ENCODE measurements around the gene GLG1.
A peak's percentile ranks its signal among the peaks of the same experiment; 100 is the strongest.

GLG1 gene

DNA sequence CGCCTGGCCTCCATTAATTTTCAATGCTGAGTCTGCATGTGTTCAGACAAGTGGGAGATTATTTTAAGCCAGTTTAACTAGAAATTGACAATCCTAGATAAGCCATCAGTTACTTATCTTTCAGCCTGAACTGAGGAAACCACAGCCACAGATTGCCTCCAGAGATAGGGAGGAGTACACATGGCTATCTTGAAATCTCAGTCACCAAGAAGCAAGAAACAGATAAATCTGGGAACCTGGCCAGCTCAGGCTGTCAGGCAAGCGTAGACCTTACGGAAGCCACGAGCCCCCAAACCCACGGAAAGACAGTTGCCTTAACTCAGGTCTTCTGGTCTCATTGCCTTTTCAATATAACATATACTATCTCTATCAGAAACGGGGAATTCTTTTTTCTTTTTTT is 2.0 kb upstream of the GLG1 start:
- no peak for DNase-seq (ENCODE audit: low read depth)

DNA sequence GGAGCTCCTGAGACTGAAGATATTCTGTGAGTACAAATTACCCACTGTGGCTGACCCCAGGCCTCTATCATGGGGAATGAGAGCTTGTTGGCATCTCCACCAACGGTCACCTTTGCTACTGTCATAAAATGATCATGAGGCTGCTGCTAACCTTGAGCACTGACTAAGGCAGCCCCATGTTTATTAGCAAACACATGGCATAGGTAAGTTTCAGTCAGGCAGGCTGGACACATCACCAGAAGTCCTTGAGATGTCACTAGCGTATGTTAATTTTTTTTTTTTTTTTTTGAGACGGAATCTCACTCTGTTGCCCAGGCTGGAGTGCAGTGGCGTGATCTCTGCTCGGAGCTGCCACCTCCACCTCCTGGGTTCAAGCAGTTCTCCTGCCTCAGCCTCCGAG is 1.5 kb upstream of the GLG1 start:
- no peak for DNase-seq (ENCODE audit: low read depth)

DNA sequence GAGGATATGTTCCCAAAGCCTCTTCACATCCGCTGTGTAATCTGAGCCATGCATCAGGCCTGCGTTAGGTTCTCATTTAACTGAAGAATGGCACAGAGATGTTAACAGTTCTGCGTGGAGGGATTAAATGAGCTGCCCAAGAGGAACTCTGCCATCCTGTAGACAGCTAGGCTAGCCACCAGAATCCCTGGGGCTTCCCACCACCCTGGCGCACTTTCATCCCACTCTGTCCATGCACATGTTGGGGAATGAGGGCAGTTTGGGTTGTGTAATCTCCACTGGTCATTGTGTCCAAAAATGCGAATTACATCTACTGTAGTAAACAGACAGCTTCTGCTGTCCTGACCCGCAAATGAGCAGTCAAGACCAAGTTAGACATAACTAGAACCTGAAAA is 1.0 kb upstream of the GLG1 start:
- peak; percentile 53 for DNase-seq (ENCODE audit: low read depth)

DNA sequence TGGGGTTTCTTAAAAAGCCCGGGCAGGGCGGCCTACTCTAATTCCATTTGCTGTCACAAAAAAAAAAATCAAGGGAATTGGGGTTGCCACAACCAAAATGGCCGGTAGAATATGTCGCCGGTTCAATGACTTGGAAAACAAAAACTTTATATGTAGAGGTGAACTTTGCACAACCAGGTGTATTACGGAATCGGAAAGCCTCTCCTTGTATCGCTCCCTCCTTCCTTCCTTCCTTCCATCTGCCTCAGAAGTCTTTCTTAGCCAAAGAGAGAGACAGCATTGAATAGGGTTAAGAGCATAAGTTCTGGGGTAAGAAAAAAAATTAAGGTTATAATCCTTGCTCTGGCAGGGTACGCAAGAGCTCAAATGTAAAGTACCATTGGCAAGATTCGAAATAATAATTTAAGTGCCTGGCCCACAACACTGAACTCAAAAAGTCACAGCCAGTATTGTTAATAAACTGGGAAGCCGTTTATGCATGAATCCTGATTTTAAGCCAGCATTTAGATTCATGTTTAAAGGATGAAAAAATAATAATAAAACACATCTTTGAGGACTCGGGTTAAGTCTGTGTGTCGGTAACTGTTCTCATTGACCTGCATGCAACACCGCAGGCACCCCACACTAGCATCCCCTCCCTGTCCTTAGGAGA is 522 bp upstream of the GLG1 start:
- no peak for DNase-seq (ENCODE audit: low read depth)

DNA sequence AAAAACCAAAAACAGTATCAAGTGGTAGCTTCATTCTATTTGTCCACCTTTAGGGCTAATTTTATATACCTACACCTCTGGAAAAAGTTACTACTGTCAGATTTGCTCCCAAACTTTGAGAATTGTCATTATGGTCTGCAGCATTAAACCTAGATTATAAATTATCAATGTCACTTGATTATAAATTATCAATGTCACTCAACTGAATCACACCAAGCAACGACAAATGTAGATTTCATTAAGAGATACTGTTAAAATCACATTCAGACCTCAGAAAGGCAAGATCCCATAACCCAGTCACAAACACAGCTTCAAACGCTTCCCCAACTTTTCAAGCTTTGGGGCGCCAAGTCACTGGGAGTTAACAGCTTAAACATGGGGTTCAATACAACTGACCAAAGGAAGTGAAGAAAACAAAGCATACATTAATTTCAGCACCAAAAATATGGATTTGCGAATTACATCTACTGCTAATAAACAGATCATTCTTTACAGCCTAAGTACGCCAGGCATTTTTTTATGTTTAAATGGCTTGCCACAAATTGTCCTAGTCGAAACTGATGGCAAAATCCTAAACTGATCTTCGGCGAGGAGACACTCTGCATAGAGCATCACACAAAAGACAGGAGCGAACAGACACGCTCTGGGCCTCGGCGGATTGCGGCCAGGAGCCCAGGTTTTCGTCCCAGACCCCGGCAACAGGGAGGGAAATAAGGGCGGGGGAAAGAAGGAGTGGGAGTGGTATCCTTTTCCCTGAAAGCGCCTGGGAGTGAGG is 981 bp downstream of the GLG1 start:
- DNase-seq (ENCODE audit: low read depth) = peak; percentile 53

DNA sequence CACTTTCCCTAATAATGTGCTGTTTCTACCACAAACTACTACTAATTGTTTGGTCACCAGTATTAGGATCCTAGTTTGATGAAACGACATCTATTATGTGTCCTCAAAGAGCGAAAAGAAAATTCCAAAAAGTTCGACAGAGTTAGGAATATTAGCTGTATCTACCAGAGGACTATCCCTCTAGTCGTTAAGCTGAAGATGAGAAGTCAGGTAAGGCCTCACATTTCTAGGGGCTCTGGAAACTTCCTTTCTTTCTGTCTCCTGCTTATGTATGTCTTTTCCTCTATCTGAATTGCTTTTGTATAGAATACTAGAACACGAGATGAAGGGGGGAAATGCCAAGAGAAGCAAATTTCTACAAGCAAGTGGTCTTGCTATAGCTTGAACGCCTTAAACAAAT is 1.6 kb downstream of the GLG1 start:
- DNase-seq (ENCODE audit: low read depth) = no peak

DNA sequence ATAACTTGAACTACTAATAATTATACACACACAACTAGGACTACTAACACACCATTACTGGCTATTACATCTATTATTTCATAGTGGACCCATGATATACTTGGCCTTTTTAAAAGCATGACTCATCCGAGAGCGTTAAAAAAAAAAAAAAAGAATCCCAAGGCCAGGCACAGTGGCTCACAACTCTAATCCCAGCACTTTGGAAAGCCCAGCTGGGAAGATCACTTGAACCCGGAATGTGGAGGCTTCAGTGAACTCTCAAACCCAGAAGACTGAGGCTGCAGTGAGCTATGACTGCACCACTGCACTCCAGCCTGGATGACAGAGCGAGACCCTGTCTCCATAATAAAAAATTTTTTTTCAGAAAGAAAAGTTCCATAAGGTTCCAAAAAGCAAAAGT is 3.1 kb downstream of the GLG1 start:
- peak; percentile 70 for DNase-seq (ENCODE audit: low read depth)

DNA sequence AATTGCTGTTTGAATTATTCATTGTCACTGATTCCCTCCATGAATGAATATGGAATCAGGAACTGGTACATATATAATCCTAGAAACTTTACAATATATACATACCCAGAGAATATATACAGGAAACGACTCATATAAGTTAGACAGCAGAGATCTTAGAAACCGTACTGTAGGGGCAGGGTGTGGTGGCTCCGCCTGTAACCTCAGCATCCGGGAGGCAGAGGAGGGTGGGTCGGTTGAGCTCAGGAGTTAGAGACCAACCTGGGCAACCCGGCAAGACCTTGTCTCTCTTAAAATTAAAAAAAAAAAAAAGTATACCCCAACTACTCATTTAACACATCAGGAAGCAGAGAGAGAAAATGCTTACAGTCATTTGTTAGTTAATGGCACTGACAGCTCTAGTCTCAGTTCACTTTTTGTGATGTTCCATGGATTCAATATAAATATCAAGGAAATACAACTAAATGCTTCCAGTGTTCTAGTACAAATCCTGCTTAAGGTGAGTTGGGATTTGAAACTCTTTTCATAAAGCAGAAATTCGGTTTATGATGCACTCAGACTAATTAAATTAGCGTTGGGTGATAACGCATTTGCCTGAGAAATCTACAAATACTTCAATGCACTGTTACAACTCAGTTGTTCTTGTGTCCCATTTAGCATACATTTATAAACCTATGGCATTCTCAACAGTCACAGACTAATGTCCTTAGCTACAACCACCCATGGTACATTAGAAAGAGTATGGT is 5.6 kb downstream of the GLG1 start:
- peak; percentile 70 for DNase-seq (ENCODE audit: low read depth)

DNA sequence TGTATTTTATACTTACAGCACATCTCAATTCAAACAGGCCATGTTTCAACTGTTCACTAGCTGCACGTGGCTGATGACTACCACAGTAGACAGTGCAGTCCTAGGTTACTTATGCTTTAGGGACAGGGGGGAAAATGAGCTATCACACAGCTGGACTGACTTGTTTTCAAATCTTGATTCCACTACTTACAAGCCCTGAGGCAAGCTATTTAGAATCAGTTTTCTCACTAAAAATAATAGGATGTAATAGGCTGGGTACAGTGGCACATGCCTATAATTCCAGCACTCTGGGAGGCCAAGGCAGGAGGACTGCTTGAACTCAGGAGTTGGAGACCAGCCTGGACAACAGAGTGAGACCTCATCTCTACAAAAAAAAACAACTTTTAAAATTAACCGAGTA is 10.3 kb downstream of the GLG1 start:
- no peak for DNase-seq (ENCODE audit: low read depth)

DNA sequence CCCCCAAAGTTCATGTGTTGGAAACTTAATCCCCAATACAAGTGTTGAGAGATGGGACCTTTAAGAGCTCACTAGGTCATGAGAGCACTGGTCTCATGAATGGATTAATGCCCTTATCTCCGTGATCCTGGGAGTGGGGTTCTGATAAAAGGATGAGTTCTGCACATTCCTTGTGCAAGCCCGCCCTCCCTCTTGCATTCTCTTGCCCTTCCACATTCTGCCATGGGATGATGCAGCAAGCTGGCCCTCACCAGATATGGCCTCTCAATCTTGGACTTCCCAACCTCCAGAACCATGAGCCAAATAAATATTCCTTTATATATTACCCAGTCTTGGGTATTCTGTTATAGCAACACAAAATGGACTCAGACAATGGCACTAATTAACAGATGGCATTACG is 14.1 kb downstream of the GLG1 start:
- no peak for DNase-seq (ENCODE audit: low read depth)

DNA sequence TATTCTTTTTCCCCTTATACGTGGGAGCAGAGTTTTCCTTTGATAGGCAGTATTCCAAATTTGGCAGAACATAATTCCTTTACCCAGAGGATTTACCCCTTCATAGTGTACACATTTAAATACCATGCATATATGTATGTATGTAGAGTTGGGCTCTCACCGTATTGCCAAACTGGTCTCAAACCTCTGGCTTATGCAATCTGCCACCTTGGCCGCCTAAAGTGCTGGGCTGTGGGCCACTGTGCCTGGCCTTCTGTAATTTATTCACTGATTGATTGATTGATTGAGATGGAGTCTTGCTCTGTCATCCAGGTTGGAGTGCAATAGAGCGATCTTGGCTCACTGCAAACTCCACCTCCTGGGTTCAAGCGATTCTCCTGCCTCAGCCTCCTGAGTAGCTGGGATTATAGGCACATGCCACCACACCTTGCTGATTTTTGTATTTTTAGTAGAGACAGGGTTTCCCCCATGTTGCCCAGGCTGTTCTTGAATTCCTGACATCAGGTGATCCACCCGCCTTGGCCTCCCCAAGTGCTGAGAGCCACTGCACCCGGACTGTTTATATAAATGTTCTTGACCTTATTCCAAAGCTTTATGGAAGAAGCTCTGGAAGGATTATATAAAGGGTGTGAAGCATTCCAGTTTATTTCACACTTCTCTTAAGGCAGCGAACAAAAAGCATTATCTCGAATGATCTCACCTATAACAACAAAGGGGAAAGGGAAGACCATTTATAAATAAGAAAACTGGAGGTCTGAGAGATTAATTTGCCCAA is 14.9 kb downstream of the GLG1 start:
- no peak for DNase-seq (ENCODE audit: low read depth)

DNA sequence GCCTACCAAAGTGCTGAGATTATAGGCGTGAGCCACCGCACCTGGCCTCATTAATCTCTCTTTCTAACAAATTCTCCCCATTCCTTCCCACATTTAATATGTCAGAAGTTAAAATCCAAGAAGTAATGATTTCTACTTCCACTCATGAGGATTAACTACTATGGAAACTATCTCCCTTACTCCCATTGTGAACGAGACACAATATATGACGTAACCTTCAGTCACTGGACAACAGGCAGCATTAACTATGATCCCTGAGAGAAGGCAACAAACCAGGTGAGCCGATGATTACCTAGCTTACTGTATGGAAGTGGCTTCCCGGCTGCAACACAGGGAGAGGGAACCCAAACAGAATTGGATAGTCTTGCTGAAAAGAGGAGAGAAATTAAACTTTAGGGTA is 20.0 kb downstream of the GLG1 start:
- no peak for DNase-seq (ENCODE audit: low read depth)

DNA sequence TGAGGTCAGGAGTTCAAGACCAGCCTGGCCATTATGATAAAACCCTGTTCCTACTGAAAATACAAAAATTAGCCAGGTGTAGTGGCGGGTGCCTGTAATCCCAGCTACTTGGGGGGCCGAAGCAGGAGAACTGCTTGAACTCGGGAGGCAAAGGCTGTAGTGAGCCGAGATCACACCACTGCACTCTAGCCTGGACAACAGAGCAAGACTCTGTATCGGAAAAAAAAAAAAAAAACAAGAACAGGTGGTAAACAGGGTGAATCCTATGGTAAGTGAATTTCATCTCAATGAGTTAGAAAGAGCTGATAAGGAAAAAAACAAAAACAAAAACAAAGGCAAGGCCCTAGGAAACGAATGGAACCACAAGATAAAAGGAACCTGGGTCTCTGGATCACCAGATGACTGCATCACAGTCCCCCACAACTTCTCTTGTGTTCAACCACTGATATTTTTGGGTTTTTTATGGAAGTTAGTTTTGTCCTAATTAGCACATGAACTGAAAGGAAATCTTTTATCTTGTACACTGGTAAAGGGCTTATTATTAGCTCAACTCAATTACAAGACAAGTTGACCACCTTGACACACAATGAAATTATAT is 21.0 kb downstream of the GLG1 start:
- no peak for DNase-seq (ENCODE audit: low read depth)

DNA sequence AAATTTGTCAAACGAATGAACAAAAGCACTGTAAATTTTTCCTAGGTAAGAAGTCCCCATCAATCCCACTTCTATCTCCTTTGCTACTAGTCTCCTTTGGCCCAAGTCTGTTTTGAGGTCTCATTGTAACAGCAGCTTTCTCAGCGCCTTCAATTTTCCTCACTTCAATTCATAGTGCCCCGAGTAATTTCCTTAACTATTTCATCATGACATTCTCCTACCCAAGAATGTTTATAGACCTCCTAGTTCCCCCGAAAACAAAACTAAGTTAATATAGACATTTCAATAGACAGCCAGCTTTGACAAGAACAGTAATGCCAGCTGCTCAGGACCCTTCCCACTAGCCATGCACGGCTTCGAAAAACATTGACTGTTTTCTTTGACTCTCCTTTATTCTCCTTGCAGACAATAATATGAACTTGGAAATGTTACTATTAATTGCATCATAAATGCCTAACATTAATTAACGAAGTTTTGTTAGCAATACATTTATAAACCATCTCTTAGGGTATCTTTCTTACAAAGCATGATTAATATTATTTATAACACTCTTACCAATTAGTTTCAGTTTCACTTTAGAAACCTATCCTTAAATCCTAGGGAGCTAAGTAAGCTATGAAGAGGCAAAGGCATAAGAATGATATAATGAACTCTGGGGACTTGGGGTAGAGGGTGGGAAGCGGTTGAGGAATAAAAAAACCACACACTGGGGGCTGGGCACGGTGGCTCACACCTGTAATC is 22.8 kb downstream of the GLG1 start:
- no peak for DNase-seq (ENCODE audit: low read depth)

DNA sequence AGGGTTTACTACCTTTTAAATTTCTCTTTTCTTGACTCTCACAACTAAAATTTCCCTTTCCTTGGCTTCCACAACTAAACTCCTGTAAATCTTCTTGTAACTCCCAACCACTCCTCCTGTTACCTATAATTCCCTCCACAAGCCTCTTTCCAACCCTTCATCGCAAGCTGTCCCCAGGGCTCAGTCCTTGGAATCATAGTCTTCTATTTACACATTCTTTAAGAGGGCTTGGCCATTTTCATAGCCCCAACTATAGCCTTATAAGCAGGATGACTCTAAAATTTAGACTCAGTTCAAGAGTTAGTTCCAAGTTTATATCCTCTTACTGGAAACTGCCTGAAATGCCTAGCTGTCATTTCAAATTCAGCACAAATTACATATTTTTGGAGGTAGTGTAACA is 23.9 kb downstream of the GLG1 start:
- no peak for DNase-seq (ENCODE audit: low read depth)

DNA sequence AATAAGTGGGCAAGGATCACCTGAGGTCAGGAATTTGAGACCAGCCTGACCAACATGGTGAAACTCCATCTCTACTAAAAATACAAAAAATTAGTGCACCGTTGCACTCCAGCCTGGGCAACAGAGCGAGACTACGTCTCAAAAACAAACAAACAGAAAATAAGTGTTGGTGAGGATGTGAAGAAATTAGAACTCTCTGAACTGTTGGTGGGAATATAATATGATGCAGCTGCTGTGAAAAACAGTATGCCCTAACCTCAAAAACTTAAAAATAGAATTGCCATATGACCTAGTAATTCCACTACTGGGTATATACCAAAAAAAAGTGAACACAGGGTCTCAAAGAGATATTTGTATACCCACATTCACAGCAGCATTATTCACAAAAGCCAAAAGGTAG is 26.1 kb downstream of the GLG1 start:
- DNase-seq (ENCODE audit: low read depth) = no peak

DNA sequence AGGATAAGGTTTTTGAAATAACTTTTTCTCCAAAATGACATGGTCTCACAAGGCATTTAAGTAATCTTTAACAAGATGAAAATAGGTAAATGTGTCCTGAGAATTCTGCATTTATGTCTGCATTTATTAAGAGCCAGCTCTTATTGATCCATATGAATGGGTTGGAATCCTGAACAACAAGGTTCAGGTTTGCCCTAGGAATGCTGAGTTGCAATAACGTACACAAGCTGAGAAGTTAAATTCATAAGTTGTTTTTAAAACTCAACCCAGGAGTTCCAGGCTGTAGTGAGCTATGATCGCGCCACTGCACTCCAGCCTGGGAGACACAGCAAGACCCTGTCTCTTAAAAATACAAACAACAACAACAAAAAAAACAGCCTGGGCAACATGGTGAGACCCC is 28.1 kb downstream of the GLG1 start:
- no peak for DNase-seq (ENCODE audit: low read depth)

DNA sequence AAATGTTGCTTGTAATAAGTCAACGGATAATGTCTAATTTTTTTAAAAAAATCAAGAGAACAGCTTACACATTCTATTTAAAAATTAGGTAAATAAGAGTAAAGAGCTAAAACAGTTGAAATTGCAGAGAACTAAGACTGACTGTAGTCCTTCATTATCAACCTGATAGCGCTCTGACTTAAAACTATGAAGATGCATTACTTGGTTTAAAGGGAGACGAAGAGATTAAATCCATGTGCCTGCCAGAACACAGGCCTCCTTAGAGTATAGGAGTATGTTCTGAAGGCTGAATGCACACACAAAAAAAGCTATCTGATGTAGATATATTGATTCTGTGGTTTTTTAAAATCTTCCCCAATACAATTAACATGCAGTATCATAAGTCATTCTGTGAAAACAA is 28.5 kb downstream of the GLG1 start:
- DNase-seq (ENCODE audit: low read depth) = no peak

DNA sequence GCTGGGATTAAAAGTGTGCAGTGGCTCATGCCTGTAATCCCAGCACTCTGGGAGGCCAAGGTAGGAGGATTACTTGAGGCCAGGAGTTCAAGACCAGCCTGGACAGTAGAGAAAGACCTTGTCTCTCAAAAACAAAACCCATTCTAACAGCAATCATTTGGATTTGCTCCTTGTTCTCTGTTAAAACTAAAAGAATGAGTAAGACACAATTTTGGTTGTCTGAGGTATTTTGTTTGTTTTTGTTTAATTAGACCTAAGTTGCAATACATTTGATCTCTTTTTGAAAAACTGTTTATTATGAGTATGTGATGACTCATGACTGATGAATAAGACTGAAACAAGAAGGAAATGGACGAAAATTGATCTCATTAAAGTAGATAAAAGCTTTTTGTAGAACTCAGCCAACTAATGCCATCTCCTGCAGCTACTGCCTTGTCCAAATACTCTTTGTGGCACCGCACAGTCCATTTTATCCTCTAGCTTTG is 29.0 kb downstream of the GLG1 start:
- peak; percentile 93 for DNase-seq (ENCODE audit: low read depth)

DNA sequence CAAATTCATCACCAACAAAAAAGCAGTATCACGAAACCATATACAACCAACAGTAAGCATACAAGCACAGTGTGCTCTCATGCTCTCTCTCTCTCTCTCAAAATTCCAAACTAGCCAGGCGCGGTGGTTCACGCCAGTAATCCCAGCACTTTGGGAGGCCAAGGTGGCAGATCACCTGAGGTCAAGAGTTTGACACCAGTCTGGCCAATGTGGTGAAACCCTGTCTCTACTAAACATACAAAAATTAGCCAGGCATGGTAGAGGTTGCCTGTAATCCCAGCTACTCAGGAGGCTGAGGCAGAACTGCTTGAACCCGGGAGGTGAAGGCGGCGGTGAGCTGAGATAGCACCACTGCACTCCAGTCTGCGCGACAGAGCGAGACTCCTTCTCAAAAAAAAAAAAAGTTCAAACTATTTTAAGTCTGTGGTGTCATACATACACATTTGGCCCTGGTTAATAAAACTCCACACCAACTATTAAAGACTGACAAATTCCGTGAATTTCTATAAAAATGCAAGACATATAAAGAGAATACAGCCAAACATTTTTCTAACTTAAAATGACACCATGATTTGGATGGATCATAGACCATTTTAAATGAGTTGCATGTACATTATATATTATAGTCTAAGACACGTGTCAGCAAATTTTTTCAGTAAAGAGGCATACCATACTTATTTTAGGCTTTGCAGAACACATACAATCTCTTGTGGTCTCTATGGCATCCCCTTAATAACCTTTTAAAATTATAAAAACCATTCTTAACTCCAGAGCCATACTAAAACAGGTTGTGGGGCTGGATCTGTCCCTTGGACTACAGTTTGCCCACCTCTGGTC is 30.9 kb downstream of the GLG1 start:
- no peak for DNase-seq (ENCODE audit: low read depth)

All from ELR (cell line).